ENCODE measurements around the gene FBXO17. TPM values are rescaled to one million over a fixed set of nuclear protein-coding genes. Genes with fewer than 3 reads are reported as not detected.

FBXO17 gene
- total and polyA plus RNA-seq, 5 donors from 2014 or later = 0.14 to 0.30 TPM; not detected in 3

DNA sequence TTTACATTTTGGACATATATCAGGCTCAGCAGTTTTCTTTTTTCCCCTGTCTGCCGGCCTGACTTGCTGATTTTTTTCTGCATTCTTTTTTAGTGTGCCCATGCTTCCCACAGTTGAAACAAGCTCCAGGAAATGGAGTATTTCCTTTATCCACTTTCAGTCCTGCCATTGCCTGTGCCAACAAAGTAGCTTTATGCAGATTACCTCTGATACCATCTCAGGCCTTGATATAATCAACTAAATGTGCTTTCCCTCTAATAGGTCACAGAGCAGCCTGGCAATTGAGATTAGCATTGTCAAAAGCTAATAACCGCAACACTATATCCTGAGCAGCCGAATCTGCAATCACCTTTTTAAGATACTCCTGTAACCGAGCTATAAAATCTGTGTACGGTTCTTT, 35.6 kb downstream of the FBXO17 start:
- Histone ChIP-seq H3K9me3 (ENCODE audit: control insufficient read depth in 2 of 2, low read length in 2 of 2) (no peaks in the 10 kb centered on the region), H3K36me3 (ENCODE audit: control insufficient read depth, insufficient read depth, low read length) (peaks cover under 1% of the 10 kb centered on the region), H3K27ac (ENCODE audit: insufficient read depth, low read length, poor library complexity, severe bottlenecking) (no peak overlapping the region), H3K27me3 (ENCODE audit: control insufficient read depth, insufficient read depth, low read length) (no peaks in the 10 kb centered on the region), H3K4me3 (ENCODE audit: low read depth, low read length) (no peak overlapping the region), H3K4me1 (ENCODE audit: control insufficient read depth, insufficient read depth, low read length, poor library complexity, severe bottlenecking) (peaks cover 5% of the 10 kb centered on the region)
- Mint-ChIP-seq H3K27me3 (peaks cover 5% of the 10 kb centered on the region), H3K27ac (peak overlapping the region in 1 of 3 donors; percentile 57), H3K4me1 (peaks cover 0 to 17% (median 8%) of the 10 kb centered on the region in 4 donors), H3K36me3 (peaks cover 5% of the 10 kb centered on the region), H3K9me3 (peaks cover 0 to 4% (median 0%) of the 10 kb centered on the region in 7 donors), H3K4me3 (no peak overlapping the region)
- ATAC-seq (ENCODE audit: low read depth in 2 of 2) = no peak
- no peak for DNase-seq

DNA sequence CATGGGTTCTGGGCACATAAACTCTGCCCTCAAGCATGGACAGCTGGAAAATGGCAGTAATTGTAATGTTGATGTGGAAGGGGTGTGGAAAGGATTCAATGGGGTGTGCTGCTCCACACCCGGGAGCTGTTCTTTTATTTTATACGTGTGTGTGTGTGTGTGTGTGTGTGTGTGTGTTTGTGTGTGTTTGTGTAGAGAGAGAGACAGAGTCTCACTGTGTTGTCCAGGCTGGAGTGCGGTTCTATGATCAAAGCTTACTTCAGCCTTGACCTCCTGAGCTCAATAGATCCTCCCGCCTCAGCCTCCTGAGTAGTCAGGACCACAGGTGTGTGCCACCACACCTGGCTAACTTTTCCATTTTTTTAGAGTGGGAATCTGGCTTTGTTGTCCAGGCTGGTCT, 42.0 kb downstream of the FBXO17 start:
- H3K4me3 Mint-ChIP-seq = peak overlapping the region in 1 of 4 donors; percentile 63
- H3K4me1 Mint-ChIP-seq = peaks cover 7 to 43% (median 22%) of the 10 kb centered on the region in 4 donors
- no peak for DNase-seq
- H3K27ac ChIP-seq (ENCODE audit: insufficient read depth, low read length, poor library complexity, severe bottlenecking) = no peak overlapping the region
- H3K9me3 Mint-ChIP-seq = peaks cover 0 to 4% (median 0%) of the 10 kb centered on the region in 7 donors
- no peak overlapping the region for H3K4me3 ChIP-seq (ENCODE audit: low read depth, low read length)
- ATAC-seq (ENCODE audit: low read depth in 2 of 2) = no peak
- peaks cover 6% of the 10 kb centered on the region for H3K27me3 Mint-ChIP-seq
- H3K27ac Mint-ChIP-seq = no peak overlapping the region
- peaks cover 11% of the 10 kb centered on the region for H3K36me3 Mint-ChIP-seq
- H3K36me3 ChIP-seq (ENCODE audit: control insufficient read depth, insufficient read depth, low read length) = peaks cover 18% of the 10 kb centered on the region
- H3K4me1 ChIP-seq (ENCODE audit: control insufficient read depth, insufficient read depth, low read length, poor library complexity, severe bottlenecking) = peaks cover 32% of the 10 kb centered on the region
- no peaks in the 10 kb centered on the region for H3K9me3 ChIP-seq (ENCODE audit: control insufficient read depth in 2 of 2, low read length in 2 of 2)
- no peaks in the 10 kb centered on the region for H3K27me3 ChIP-seq (ENCODE audit: control insufficient read depth, insufficient read depth, low read length)

DNA sequence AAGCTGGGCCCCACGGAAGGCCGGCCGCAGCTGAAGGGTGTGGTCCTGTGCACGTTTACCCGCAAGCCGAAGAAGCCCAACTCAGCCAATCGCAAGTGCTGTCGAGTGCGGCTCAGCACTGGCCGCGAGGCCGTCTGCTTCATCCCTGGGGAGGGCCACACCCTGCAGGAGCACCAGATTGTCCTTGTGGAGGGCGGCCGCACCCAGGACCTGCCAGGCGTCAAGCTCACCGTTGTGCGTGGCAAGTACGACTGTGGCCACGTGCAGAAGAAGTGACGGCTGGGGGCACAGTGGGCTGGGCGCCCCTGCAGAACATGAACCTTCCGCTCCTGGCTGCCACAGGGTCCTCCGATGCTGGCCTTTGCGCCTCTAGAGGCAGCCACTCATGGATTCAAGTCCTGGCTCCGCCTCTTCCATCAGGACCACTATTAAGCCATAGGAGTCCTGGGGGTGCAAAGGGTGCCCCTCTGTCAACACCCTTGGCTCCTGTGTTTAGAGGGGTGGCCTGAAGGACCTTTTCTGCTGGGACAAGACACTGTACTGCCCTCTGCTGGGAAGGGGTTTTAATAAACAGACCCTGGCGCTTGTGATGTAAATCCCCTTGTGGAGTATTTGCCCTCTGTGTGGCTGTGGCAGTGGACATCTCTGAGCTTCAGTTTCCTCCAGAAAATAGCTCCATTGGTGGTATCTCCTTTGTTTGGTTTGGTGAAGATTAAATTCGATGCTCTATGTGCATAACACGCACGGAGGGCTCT, 42.9 kb downstream of the FBXO17 start:
- Mint-ChIP-seq H3K27me3 (peaks cover 6% of the 10 kb centered on the region), H3K4me3 (peak overlapping the region; percentile 56 to 63 (median 58)), H3K4me1 (peaks cover 11 to 52% (median 26%) of the 10 kb centered on the region in 4 donors), H3K9me3 (peaks cover 0 to 4% (median 0%) of the 10 kb centered on the region in 7 donors), H3K36me3 (peaks cover 11% of the 10 kb centered on the region), H3K27ac (peak overlapping the region in 1 of 3 donors; percentile 40)
- Histone ChIP-seq H3K4me1 (ENCODE audit: control insufficient read depth, insufficient read depth, low read length, poor library complexity, severe bottlenecking) (peaks cover 38% of the 10 kb centered on the region), H3K9me3 (ENCODE audit: control insufficient read depth in 2 of 2, low read length in 2 of 2) (no peaks in the 10 kb centered on the region), H3K36me3 (ENCODE audit: control insufficient read depth, insufficient read depth, low read length) (peaks cover 18% of the 10 kb centered on the region), H3K4me3 (ENCODE audit: low read depth, low read length) (no peak overlapping the region), H3K27me3 (ENCODE audit: control insufficient read depth, insufficient read depth, low read length) (no peaks in the 10 kb centered on the region), H3K27ac (ENCODE audit: insufficient read depth, low read length, poor library complexity, severe bottlenecking) (no peak overlapping the region)
- peak in 2 of 3 donors; percentile 37 to 76 for DNase-seq
- no peak for ATAC-seq (ENCODE audit: low read depth in 2 of 2)

DNA sequence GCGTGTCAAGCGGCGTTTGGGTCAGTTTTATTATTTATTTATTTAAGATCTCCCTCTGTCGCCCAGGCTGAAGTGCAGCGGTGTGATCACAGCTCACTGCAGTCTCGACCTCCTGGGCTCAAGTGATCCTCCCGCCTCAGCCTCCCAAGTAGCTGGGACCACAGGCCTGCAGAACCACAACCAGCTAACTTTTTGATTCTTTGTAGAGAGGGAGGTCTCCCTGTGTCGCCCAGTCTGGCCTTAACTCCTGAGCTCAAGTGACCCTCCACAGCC, 44.1 kb downstream of the FBXO17 start:
- ATAC-seq (ENCODE audit: low read depth in 2 of 2) (no peak), DNase-seq (no peak)
- no peaks in the 10 kb centered on the region for H3K27me3 ChIP-seq (ENCODE audit: control insufficient read depth, insufficient read depth, low read length)
- H3K4me3 Mint-ChIP-seq = peak overlapping the region; percentile 98 to 100 (median 98)
- peaks cover 38% of the 10 kb centered on the region for H3K4me1 ChIP-seq (ENCODE audit: control insufficient read depth, insufficient read depth, low read length, poor library complexity, severe bottlenecking)
- peak overlapping the region; percentile 90 for H3K4me3 ChIP-seq (ENCODE audit: low read depth, low read length)
- H3K36me3 ChIP-seq (ENCODE audit: control insufficient read depth, insufficient read depth, low read length) = peaks cover 18% of the 10 kb centered on the region
- peaks cover 0 to 4% (median 0%) of the 10 kb centered on the region in 7 donors for H3K9me3 Mint-ChIP-seq
- H3K27me3 Mint-ChIP-seq = peaks cover 6% of the 10 kb centered on the region
- H3K4me1 Mint-ChIP-seq = peaks cover 11 to 53% (median 26%) of the 10 kb centered on the region in 4 donors
- peak overlapping the region; percentile 94 for H3K27ac ChIP-seq (ENCODE audit: insufficient read depth, low read length, poor library complexity, severe bottlenecking)
- H3K27ac Mint-ChIP-seq = peak overlapping the region in 2 of 3 donors; percentile 99 to 100
- H3K9me3 ChIP-seq (ENCODE audit: control insufficient read depth in 2 of 2, low read length in 2 of 2) = no peaks in the 10 kb centered on the region
- H3K36me3 Mint-ChIP-seq = peaks cover 11% of the 10 kb centered on the region

DNA sequence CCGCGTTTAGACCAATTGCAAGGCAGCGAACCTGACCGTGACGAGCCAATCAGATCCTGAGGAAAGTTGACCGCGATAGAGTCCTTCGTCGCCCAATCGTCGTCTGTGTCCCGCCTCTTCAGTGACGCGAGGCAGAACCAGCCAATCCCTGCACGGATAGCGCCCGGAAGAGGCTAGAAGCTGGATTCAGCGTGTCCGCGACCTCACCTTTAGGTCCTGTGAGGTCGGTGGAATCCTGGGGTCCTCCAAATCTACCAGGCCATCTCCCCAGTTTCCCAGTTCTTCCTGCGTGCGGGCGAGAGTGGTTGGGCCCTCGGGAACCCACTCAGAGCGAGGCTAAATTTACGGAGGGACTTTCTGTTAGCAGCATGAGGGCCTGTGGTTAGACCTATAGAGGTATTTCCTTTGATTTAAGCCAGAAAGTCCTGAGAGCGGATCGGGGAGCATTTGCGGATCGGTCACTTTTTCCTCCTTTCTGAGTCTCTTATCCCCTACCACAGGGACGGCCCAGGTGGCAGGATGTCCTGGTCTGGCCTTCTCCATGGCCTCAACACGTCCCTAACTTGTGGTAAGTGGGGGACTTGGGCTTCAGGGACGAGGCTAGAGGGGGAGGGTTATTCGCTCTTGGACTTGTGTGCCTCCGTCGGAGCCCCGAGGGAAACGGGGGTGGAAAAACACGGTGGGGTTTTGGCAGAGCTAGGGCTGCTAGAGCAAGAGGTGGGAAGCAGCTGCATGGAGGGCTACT, 44.6 kb downstream of the FBXO17 start, which contains the start of gene MRPS12:
Gene MRPS12, plus strand, starts transcription at position 169 of the 745 bp plus-strand sequence. Its CDS starts 351 bp downstream, at position 520.
- H3K9me3 Mint-ChIP-seq = peaks cover 0 to 4% (median 0%) of the 10 kb centered on the region in 7 donors
- H3K4me1 Mint-ChIP-seq = peaks cover 11 to 53% (median 26%) of the 10 kb centered on the region in 4 donors
- H3K27ac ChIP-seq (ENCODE audit: insufficient read depth, low read length, poor library complexity, severe bottlenecking) = peak within 1 kb of the TSS; percentile 94
- peak within 1 kb of the TSS; percentile 97 to 100 (median 99) for H3K27ac Mint-ChIP-seq
- peaks cover 18% of the 10 kb centered on the region for H3K36me3 ChIP-seq (ENCODE audit: control insufficient read depth, insufficient read depth, low read length)
- H3K4me3 Mint-ChIP-seq = peak within 1 kb of the TSS; percentile 98 to 100 (median 98)
- H3K27me3 Mint-ChIP-seq = peaks cover 6% of the 10 kb centered on the region
- ATAC-seq (ENCODE audit: low read depth in 2 of 2) (peak; percentile 94 to 95), DNase-seq (peak; percentile 98 to 100 (median 99))
- peaks cover 38% of the 10 kb centered on the region for H3K4me1 ChIP-seq (ENCODE audit: control insufficient read depth, insufficient read depth, low read length, poor library complexity, severe bottlenecking)
- no peaks in the 10 kb centered on the region for H3K9me3 ChIP-seq (ENCODE audit: control insufficient read depth in 2 of 2, low read length in 2 of 2)
- H3K27me3 ChIP-seq (ENCODE audit: control insufficient read depth, insufficient read depth, low read length) = no peaks in the 10 kb centered on the region
- H3K36me3 Mint-ChIP-seq = peaks cover 11% of the 10 kb centered on the region
- peak within 1 kb of the TSS; percentile 90 for H3K4me3 ChIP-seq (ENCODE audit: low read depth, low read length)

DNA sequence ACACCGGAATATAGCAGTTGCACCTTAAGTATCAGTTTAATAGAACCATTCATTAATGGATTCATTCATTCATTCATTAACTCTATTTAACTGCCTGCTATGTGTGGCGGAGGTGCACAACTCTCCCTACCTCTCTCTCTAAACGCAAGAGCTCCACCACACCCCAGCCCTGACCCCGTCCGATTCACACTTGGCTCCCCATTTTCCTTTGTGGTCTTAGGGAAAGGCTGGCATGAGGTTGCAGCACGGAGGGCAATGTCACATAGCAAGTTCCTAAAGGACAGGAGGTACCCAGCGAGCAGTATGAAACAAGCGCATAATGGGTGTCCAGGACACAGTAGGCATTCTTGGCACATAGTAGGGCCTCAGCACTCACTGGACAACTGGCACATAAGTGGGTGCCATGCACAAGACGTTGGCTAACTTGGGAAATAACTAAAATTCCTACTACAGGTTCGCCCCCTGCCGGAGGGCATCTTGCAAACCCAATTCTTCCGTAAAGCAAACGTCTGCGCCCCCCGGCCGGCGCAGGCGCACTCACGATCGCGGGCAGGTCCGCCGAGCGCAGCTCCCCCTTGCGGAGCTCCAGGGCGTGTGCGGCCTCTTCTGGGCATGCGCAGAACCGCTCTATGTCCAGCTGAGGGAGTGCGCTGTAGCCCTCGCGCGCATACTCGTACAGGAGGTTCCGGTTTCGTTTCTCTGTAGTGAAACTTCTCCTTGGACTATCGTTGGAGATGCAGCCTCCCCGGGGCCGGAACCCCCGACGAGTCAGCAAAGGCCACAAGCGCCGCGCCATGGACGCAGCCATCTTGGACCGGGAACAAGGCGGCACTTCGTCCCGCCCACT, 45.4 kb downstream of the FBXO17 start, which contains the start of gene SARS2:
Gene SARS2, minus strand, starts transcription at position 835 of the 847 bp plus-strand sequence. Its CDS starts 27 bp downstream, at position 808.
- DNase-seq (peak; percentile 86 to 97 (median 95)), ATAC-seq (ENCODE audit: low read depth in 2 of 2) (peak; percentile 63)
- Mint-ChIP-seq H3K27me3 (peaks cover 6% of the 10 kb centered on the region), H3K27ac (peak within 1 kb of the TSS; percentile 97 to 100 (median 99)), H3K4me1 (peaks cover 11 to 53% (median 26%) of the 10 kb centered on the region in 4 donors), H3K9me3 (peaks cover 0 to 2% (median 0%) of the 10 kb centered on the region in 7 donors), H3K36me3 (peaks cover 11% of the 10 kb centered on the region), H3K4me3 (peak within 1 kb of the TSS; percentile 98 to 100 (median 98))
- Histone ChIP-seq H3K4me1 (ENCODE audit: control insufficient read depth, insufficient read depth, low read length, poor library complexity, severe bottlenecking) (peaks cover 38% of the 10 kb centered on the region), H3K36me3 (ENCODE audit: control insufficient read depth, insufficient read depth, low read length) (peaks cover 18% of the 10 kb centered on the region), H3K4me3 (ENCODE audit: low read depth, low read length) (peak within 1 kb of the TSS; percentile 90), H3K27me3 (ENCODE audit: control insufficient read depth, insufficient read depth, low read length) (no peaks in the 10 kb centered on the region), H3K27ac (ENCODE audit: insufficient read depth, low read length, poor library complexity, severe bottlenecking) (peak within 1 kb of the TSS; percentile 94), H3K9me3 (ENCODE audit: control insufficient read depth in 2 of 2, low read length in 2 of 2) (no peaks in the 10 kb centered on the region)

All from CD4-positive, CD25-positive, alpha-beta regulatory T cell (primary cell).